ENCODE data around the gene PPM1L. TPM values are rescaled to one million over a fixed set of nuclear protein-coding genes. Genes with fewer than 3 reads are reported as not detected.

Gene PPM1L
- total RNA-seq, 4 donors from 2014 or later = 3.2 to 27.9 (median 16.4) TPM

DNA sequence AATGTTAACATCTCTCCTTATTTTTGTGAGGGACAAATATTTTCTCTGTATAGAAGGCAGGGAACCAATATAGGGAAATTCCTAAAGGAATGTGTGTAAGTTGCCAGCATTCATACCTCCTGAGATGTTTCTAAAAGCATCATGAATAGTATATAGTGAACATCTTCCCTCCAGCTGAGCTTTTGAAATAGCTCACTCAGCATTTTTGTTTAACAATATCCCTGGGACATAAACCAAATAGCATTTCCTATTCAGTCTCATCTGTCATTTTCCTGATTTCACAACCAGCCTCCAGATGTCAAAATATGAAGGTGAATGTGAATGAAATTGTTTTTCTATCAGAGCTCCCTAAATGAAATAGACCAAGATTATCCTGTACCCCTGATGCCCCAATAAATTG, 137.2 kb downstream of the PPM1L start:
- Histone ChIP-seq H3K36me3 (no peaks in the 10 kb centered on the region), H3K4me3 (no peak overlapping the region), H3K27ac (no peak overlapping the region), H3K27me3 (no peaks in the 10 kb centered on the region), H3K9me3 (no peaks in the 10 kb centered on the region), H3K4me1 (no peaks in the 10 kb centered on the region)
- TF ChIP-seq CTCF (IDR thresholded peaks at IDR 0.05) (no peak), POLR2A (IDR thresholded peaks at IDR 0.05) (no peak)
- intact Hi-C loops (cut with DNase I; ENCODE audit: low total_unique reads) = no loop called here
- DNase-seq = no peak

- H3K4me3 ChIP-seq = no peak overlapping the region
- H3K27me3 ChIP-seq = no peaks in the 10 kb centered on the region
- intact Hi-C loops (cut with DNase I; ENCODE audit: low total_unique reads) = no loop called here
- no peak for TF ChIP-seq POLR2A (IDR thresholded peaks at IDR 0.05)
- no peak for TF ChIP-seq CTCF (IDR thresholded peaks at IDR 0.05)
- H3K27ac ChIP-seq = no peak overlapping the region
- DNase-seq = no peak
- no peaks in the 10 kb centered on the region for H3K4me1 ChIP-seq
- no peaks in the 10 kb centered on the region for H3K9me3 ChIP-seq
- no peaks in the 10 kb centered on the region for H3K36me3 ChIP-seq
Observed at GRCh38 chr3:160904691-160905090, 148.7 kb downstream of the PPM1L start.

- H3K4me1 ChIP-seq = no peaks in the 10 kb centered on the region
Observed at GRCh38 chr3:160906646-160907045, 150.6 kb downstream of the PPM1L start.

GRCh38 chr3:160909917-160910316, 153.9 kb downstream of the PPM1L start:
- intact Hi-C loops (cut with DNase I; ENCODE audit: low total_unique reads) = no loop called here
- no peak for DNase-seq
- TF ChIP-seq CTCF (IDR thresholded peaks at IDR 0.05) = no peak
- TF ChIP-seq POLR2A (IDR thresholded peaks at IDR 0.05) = no peak

More at GRCh38 chr3:160906646-160907045, 150.6 kb downstream of the PPM1L start:
- Histone ChIP-seq H3K4me3 (no peak overlapping the region), H3K9me3 (no peaks in the 10 kb centered on the region), H3K27me3 (no peaks in the 10 kb centered on the region), H3K36me3 (no peaks in the 10 kb centered on the region), H3K27ac (no peak overlapping the region)
- no peak for DNase-seq
- intact Hi-C loops (cut with DNase I; ENCODE audit: low total_unique reads) = no loop called here
- no peak for TF ChIP-seq POLR2A (IDR thresholded peaks at IDR 0.05)
- TF ChIP-seq CTCF (IDR thresholded peaks at IDR 0.05) = no peak

DNA sequence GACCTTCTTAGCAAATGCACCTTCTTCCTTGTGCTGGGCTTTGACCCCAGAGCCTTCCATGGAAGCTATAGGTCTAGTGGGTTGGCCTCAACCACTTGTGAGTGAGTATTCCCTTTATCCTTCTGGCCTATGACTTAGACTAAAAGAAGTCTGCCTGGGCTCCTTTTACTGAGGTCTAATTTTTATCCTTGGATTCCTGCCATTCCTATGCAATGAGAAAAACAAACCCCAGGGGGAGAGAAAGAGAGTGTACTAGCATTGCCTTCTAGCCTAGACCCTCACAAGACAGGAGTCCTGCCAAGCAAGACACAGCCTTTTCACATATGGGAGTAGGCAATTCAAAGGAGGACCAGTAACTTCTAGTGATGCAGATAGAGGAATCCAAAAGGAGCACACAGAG, 155.4 kb downstream of the PPM1L start:
- no peaks in the 10 kb centered on the region for H3K9me3 ChIP-seq
- H3K27me3 ChIP-seq = no peaks in the 10 kb centered on the region
- TF ChIP-seq POLR2A (IDR thresholded peaks at IDR 0.05) (no peak), CTCF (IDR thresholded peaks at IDR 0.05) (no peak)
- no peaks in the 10 kb centered on the region for H3K36me3 ChIP-seq
- H3K27ac ChIP-seq = no peak overlapping the region
- DNase-seq = no peak
- intact Hi-C loops (cut with DNase I; ENCODE audit: low total_unique reads) = no loop called here
- no peaks in the 10 kb centered on the region for H3K4me1 ChIP-seq
- no peak overlapping the region for H3K4me3 ChIP-seq

More at GRCh38 chr3:160909917-160910316, 153.9 kb downstream of the PPM1L start:
- no peaks in the 10 kb centered on the region for H3K27me3 ChIP-seq
- no peaks in the 10 kb centered on the region for H3K4me1 ChIP-seq
- no peak overlapping the region for H3K4me3 ChIP-seq
- no peak overlapping the region for H3K27ac ChIP-seq
- no peaks in the 10 kb centered on the region for H3K36me3 ChIP-seq
- no peaks in the 10 kb centered on the region for H3K9me3 ChIP-seq
